GM12864 (cell line): ENCODE results near the gene LRRC4.

Experiments
- DNase-seq: peaks from one replicate; pipeline ENCODE4 v3.0.0-alpha.2; 2011; ENCODE audit warnings: low read depth
- H3K4me3 ChIP-seq: 2 replicates; pipeline ENCODE4 v1.5.1; 2011; ENCODE audit warnings: mild to moderate bottlenecking, low read depth, low read length, control low read depth
- TF ChIP-seq, protein P1 (sequence below): IDR thresholded peaks from 2 replicates; pipeline ENCODE4 v1.5.1; 2011; ENCODE audit warnings: low read depth, mild to moderate bottlenecking, moderate library complexity, low read length, control low read depth, inconsistent platforms; ENCODE audit errors: missing control alignments

LRRC4 gene

GRCh38 chr7:128053991-128054390 lies 22.8 kb upstream of the LRRC4 start:
- DNase-seq, result no peak
- TF ChIP-seq, protein P1, sequence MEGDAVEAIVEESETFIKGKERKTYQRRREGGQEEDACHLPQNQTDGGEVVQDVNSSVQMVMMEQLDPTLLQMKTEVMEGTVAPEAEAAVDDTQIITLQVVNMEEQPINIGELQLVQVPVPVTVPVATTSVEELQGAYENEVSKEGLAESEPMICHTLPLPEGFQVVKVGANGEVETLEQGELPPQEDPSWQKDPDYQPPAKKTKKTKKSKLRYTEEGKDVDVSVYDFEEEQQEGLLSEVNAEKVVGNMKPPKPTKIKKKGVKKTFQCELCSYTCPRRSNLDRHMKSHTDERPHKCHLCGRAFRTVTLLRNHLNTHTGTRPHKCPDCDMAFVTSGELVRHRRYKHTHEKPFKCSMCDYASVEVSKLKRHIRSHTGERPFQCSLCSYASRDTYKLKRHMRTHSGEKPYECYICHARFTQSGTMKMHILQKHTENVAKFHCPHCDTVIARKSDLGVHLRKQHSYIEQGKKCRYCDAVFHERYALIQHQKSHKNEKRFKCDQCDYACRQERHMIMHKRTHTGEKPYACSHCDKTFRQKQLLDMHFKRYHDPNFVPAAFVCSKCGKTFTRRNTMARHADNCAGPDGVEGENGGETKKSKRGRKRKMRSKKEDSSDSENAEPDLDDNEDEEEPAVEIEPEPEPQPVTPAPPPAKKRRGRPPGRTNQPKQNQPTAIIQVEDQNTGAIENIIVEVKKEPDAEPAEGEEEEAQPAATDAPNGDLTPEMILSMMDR, result no peak
- H3K4me3 ChIP-seq, result no peak overlapping the region

GRCh38 chr7:128053023-128053422 lies 21.8 kb upstream of the LRRC4 start:
- TF ChIP-seq, protein P1, result no peak
- no peak for DNase-seq
- no peak overlapping the region for H3K4me3 ChIP-seq

GRCh38 chr7:128052404-128052803 lies 21.2 kb upstream of the LRRC4 start:
- TF ChIP-seq, protein P1, result no peak
- DNase-seq, result no peak
- no peak overlapping the region for H3K4me3 ChIP-seq

DNA sequence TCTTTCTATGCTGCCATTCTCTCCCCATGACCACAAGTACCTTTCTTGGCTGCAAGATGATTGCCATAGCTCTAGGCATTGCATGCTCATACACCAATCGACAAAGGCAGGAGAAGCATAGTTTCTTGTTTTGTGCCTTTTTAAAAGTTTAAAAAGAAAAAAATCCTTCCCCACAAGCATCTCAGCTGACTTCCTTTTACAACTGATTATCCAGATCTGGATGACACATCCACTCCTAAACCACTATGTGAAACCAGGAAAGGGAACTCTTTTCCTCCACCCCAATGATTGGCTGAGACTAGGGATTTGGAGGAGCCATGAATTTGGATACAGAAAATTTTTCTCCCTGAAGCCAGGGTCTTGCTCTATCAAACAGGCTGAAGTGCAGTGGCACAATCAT lies 14.5 kb upstream of the LRRC4 start:
- no peak for DNase-seq
- no peak overlapping the region for H3K4me3 ChIP-seq
- TF ChIP-seq, protein P1, result no peak

DNA sequence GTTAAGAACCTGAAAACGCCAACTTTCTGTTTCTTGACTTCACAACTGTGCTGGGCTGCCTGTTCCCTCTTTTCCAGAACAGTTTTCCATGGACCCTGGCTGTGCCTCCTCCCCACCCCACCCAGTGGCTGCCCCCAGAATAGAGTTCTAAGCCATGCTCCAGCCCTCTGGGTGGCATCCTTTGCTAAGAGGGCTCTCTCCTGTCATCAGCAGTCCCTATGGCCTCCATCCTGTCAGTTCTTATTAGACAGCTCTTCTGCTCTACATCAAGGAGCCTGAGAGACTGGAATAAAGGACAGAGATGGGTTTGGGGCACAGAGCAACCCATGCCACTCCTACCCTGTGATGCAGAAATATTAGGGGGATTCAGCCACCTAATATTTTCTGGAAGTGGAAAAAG lies 13.9 kb upstream of the LRRC4 start:
- TF ChIP-seq, protein P1, result no peak
- H3K4me3 ChIP-seq, result no peak overlapping the region
- DNase-seq, result no peak

- H3K4me3 ChIP-seq, result no peak overlapping the region
- TF ChIP-seq, protein P1, result no peak
- DNase-seq, result no peak
These were observed 12.8 kb upstream of the LRRC4 start for GRCh38 chr7:128044064-128044463.

GRCh38 chr7:128042012-128042411 lies 10.8 kb upstream of the LRRC4 start:
- H3K4me3 ChIP-seq, result no peak overlapping the region
- TF ChIP-seq, protein P1, result no peak
- no peak for DNase-seq
